Measurements from ENCODE around the gene PTGS1.

The PTGS1 gene

GRCh38 chr9:122376796-122377195, 6.0 kb downstream of the PTGS1 start:
- no peak for DNase-seq

GRCh38 chr9:122377241-122378164, 6.7 kb downstream of the PTGS1 start:
- no peak for DNase-seq

- no peak for DNase-seq
Measured at GRCh38 chr9:122378236-122378635, 7.4 kb downstream of the PTGS1 start.

GRCh38 chr9:122379340-122379739, 8.5 kb downstream of the PTGS1 start:
- no peak for DNase-seq

GRCh38 chr9:122380293-122380692, 9.5 kb downstream of the PTGS1 start:
- no peak for DNase-seq

- DNase-seq = no peak
Measured at GRCh38 chr9:122381206-122381950, 10.6 kb downstream of the PTGS1 start.

GRCh38 chr9:122382901-122383850, 12.4 kb downstream of the PTGS1 start:
- DNase-seq = no peak

- DNase-seq = no peak
Measured at GRCh38 chr9:122383992-122384461, 13.2 kb downstream of the PTGS1 start.

- no peak for DNase-seq
Measured at GRCh38 chr9:122386311-122386872, 15.6 kb downstream of the PTGS1 start.

GRCh38 chr9:122387536-122387935, 16.7 kb downstream of the PTGS1 start:
- DNase-seq = no peak

GRCh38 chr9:122389195-122389594, 18.4 kb downstream of the PTGS1 start:
- no peak for DNase-seq

- DNase-seq = no peak
Measured at GRCh38 chr9:122389799-122390481, 19.1 kb downstream of the PTGS1 start.

GRCh38 chr9:122392284-122392683, 21.5 kb downstream of the PTGS1 start:
- no peak for DNase-seq

- no peak for DNase-seq
Measured at GRCh38 chr9:122392714-122393113, 21.9 kb downstream of the PTGS1 start.

- DNase-seq = no peak
Measured at GRCh38 chr9:122393284-122393983, 22.6 kb downstream of the PTGS1 start.

GRCh38 chr9:122394265-122395125, 23.7 kb downstream of the PTGS1 start:
- no peak for DNase-seq

- DNase-seq = no peak
Measured at GRCh38 chr9:122396614-122397148, 25.9 kb downstream of the PTGS1 start.

- no peak for DNase-seq
Measured at GRCh38 chr9:122397749-122398148, 26.9 kb downstream of the PTGS1 start.

GRCh38 chr9:122398371-122398924, 27.6 kb downstream of the PTGS1 start:
- no peak for DNase-seq

All from activated CD4-positive, alpha-beta T cell treated with anti-CD3 and anti-CD28 coated beads for 1 hour (primary cell).